Measurements from ENCODE around the gene ATP9B.
"Not testable (repeated sequence)": the region's sequence is repeated elsewhere in the genome, so short reads cannot be mapped to it uniquely, and the experiment has no call there.

Gene ATP9B

GRCh38 chr18:79367480-79367879, 298.3 kb downstream of the ATP9B start:
- no peak for DNase-seq

DNA sequence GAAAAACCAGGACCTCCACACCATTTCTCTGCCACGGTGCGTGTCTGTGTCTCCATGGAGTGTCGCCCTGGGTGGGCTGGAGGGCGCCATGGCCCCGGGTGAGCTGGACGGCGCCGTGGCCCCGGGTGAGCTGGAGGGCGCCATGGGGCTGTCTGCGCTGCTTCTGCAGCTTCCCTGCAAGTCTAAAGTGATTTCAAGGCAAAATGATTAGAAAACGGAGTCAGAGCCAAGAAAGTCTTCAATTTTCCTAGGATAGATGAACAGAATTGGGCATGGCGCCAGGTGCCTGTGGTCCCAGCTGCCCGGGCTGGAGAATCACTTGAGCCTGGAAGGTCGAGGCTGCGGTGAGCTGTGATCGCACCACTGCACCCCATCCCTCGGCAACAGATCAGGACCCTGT, 298.8 kb downstream of the ATP9B start:
- no peak for DNase-seq

DNA sequence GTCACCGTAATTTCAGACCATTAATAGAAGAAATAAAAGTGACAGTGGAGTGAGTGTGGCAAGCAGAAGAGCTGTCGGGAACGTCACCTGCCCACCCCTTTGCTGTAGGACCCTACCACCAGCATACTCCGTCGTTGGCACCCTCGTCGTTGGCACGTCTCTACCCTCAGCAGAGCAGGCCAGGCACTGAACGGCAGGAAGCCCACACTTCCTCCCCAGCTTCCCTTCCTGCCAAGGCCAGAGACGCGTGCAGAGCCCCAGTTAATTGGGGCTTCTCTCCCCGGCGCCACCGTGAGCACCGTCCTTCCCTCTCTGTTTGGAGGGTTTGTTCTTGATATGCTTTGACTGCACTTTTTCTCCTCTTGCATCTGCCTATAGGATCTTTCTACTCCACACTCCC, 299.5 kb downstream of the ATP9B start:
- DNase-seq = no peak

- DNase-seq = no peak
Observed at GRCh38 chr18:79371561-79372121, 302.4 kb downstream of the ATP9B start.

DNA sequence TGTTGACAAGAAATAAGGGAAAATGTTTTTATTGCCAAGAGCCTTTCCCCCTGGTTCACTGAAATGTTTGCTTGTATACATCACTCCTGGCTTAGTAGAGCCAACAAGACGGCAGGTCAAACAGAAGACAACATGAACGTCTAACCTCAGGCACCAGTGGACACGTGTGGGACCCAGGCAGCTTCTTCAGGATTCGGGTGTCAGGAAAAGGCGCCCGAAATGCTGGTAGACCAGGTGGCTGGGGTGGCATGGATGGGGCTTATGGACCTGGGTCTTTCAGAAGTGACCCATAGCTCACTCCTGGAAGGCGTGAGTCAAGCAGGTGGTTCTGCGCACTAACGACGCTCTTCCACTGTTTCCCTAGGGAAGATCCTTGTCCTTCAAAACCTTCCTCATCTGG, 303.3 kb downstream of the ATP9B start:
- no peak for DNase-seq

DNA sequence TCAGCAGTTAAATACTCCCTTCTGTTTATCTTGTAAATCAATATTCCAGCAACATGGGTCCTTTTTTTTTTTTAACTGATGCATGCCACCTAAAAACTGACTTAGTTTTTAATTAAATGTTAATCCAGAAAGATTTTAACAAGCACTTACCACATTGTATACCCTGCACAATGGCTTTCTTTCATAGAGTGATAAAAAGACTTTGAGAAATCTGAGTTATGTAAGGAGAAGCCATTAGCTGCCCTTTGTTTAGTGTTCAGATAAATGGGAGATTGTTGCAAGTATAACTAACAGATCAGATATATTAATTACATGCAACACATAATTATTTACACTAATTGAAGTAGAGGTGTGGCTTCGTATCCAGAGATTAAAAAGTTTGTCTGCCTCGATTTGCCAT, 303.8 kb downstream of the ATP9B start:
- DNase-seq = no peak

DNA sequence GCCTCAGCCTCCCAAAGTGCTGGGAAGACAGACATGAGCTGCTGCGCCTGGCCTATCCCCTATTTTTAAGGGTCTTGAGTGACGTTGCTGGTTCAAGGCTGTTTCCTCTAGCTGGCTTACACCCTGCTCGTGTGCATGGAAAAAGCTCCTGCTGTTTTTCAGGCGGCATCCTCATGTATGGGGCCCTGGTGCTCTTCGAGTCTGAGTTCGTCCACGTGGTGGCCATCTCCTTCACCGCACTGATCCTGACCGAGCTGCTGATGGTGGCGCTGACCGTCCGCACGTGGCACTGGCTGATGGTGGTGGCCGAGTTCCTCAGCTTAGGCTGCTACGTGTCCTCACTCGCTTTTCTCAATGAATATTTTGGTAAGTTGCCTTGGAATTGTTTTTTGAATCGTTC, 304.5 kb downstream of the ATP9B start:
- DNase-seq = no peak

DNA sequence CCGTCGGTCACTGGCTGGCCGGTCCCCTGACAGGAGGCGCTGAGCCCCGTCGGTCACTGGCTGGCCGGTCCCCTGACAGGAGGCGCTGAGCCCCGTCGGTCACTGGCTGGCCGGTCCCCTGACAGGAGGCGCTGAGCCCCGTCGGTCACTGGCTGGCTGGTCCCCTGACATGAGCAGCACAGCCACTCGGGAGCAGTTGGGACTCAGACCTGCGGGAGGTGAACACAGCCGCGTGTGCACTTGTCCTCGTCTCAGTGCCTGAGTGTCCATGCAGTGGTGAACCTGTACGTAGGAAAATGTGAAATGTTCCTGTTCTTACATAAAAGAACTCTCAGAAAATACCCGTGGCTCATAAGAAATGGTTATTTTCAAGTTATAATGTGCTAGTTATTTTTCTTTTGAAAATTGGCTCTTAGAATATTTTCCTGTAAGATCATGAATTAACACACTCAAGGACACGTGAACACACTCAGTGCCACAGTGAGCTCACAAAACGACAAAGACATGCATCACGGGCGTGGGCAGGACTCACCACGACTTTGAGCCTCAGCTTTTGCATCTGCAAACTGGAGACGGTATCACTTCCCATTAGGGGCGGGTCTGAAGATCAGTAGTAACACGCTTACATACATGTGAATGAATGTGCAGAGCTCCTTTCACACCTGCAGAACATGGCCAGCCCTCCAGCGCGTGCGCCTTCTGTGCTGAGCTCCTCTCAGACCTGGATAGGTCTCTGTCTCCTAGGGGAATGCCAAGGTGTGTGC, 305.4 kb downstream of the ATP9B start:
- DNase-seq = no peak

GRCh38 chr18:79375441-79376154, 306.4 kb downstream of the ATP9B start:
- no peak for DNase-seq

GRCh38 chr18:79376661-79377060, 307.5 kb downstream of the ATP9B start:
- DNase-seq = not testable (repeated sequence)

DNA sequence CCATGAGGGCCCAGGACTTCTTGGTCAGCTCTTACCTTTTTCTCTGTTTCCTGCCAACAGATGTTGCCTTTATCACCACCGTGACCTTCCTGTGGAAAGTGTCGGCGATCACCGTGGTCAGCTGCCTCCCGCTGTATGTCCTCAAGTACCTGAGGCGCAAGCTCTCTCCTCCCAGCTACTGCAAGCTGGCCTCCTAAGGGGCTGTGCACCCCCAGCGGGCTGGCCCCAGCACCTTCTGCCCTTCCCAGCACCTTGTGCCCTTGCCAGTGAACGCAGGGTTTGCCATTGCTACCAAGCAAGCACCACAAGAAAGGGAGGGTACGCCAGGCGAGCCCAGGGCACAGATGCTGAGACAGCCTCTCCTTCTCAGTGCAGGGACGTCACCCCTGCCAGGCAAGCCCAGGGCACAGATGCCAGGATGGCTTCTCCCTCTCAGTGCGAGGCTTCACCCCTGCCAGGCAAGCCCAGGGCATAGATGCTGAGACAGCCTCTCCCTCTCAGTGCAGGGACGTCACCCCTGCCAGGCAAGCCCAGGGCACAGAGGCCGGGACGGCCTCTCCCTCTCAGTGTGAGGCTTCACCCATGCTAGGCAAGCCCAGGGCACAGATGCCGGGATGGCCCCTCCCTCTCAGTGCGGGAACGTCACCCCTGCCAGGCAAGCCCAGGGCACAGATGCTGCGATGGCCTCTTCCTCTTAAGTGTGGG, 308.1 kb downstream of the ATP9B start:
- DNase-seq = no peak

DNA sequence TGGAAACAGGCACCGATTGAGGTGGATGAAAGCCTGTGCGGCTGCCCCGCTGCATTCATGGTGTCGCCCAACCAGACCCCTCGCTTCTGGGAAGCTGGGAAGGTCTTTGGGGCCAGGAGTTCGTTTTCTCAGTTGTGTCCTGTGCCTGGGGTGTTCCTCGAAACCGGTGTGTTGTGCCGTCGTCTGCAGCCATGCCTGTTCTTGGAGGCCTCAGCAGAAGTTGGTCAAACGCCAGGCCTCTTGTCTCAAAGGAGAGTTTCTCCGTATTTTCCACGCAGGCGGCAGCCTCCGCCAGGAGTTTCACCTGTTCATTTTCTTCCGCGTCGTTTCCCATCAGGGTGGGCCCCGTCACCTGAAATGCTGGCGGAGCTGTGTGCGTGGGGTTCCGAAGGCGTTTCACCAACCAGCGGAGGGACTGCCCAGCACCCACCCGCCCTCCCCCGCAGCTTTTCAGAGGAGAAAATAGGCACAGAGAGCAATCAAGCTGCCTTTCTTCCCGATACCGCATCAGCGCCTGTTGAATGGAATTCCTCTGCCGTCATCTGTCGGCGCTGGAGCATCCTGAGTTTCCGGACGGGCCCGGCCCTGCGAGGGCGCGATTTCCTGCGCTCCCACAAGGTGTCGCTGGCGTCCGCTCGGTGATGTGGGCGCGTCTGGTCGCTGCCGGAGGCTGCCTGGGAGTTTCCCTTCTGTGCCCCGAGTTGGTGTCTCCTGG, 309.5 kb downstream of the ATP9B start:
- DNase-seq = no peak

GRCh38 chr18:79379251-79379905, 310.2 kb downstream of the ATP9B start:
- no peak for DNase-seq

- no peak for DNase-seq
Observed at GRCh38 chr18:79379931-79380815, 311.0 kb downstream of the ATP9B start.

DNA sequence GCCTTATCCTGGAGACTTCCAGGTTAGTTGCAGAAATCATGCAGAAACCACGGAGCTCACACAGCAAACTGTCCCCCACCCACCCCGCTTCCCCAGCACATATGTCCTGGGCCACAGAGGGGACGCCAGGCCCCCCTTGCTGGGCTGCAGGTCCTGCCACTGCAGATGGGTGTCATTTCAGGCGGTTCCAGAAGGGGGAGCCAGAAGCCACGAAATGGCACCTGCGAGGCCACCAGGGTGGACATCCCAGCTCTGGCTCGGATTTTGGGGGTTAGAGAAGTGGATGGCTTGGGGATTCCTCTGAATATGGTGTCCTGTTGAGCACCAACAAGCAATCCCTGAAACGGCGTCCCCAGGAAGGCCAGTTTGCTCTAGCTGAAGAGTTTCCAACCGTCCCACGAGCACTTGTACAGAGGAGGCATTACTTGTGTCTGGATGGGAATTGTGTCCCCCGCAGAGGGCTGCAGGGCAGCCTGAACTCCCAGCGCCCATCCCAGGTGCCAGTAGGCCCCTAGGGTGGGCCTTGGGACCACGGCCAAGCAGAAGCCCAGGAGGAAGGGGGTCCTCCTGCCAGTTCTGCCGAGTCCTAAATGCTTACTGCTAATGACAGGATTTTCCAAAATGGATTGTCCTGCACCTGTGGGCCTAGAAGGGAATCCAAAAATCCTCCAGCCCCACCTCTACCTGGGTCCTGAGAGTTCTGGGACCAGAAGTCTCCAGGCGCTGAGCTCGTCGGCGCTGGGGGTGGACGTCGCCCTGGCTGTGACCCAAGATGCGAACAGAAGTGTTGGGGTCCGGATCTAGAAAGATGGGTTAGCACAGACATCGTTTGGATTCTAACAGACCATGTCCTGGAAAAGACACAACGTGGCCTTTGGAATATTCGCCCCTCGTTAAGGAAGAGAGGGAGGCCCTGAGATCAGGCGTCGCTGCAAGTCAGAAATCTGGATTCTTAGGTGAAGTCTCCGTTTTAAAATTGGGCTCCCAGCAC, 311.9 kb downstream of the ATP9B start:
- DNase-seq = no peak

DNA sequence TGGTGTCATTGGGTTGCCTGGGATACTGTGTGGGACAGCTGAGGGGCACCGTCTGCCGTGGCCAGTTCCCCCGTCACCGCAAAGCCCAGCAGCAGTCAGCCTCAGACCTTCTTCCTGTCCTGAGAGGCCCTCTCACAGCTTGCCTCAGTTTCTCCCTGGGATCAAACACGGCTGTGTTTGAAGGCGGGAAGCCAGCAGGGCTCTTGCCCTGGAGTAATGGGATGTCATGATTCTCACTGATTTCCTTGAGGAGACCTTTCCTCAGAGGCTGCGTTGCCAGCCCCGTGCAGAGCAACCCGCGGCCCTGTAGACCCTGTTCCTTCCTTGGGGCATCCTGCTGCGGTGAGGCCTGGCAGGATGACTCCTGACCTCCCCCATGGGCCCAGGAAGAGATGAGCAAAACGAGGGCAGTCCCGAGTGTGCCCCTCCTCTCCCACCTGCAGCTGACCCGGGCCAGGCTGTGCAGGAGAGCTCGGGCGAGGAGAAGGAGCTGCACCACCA, 312.7 kb downstream of the ATP9B start:
- DNase-seq = no peak

- no peak for DNase-seq
Observed at GRCh38 chr18:79382681-79383387, 313.6 kb downstream of the ATP9B start.

- no peak for DNase-seq
Observed at GRCh38 chr18:79383388-79384056, 314.3 kb downstream of the ATP9B start.
